ENCODE measurements around the gene GPATCH8. TPM values are rescaled to one million over a fixed set of nuclear protein-coding genes. Genes with fewer than 3 reads are reported as not detected.
A peak's percentile ranks its signal among the peaks of the same experiment; 100 is the strongest.

Gene GPATCH8
- total and polyA plus RNA-seq, 2 of the 8 experiments (the other 6 are each of a cell fraction or from before 2014, with no cell fraction given), result 20.5 to 58.1 TPM

- no peak overlapping the region for H4K8ac ChIP-seq (ENCODE audit: extremely low read depth, insufficient read depth, low read length)
- no peak overlapping the region for H2BK20ac ChIP-seq (ENCODE audit: low read length)
- no peak overlapping the region for H2AFZ ChIP-seq (ENCODE audit: low read length)
- no peak overlapping the region for H4K91ac ChIP-seq (replicated peaks; ENCODE audit: insufficient read length, low read length)
- H3K27me3 ChIP-seq (replicated peaks in 1 of 4; ENCODE audit: control insufficient read depth in 3 of 4, extremely low read depth in 1 of 4, insufficient read depth in 3 of 4, low read length in 3 of 4), result peaks cover 0 to 41% (median 16%) of the 10 kb centered on the region in 4 experiments; a peak in 5 of 7 replicates
- H3K4me3 ChIP-seq (ENCODE audit: extremely low read depth in 1 of 4, insufficient read depth in 2 of 4, low read depth in 3 of 4, low read length in 4 of 4), result 0 out of 8 replicates have a peak overlapping the region, but pooled peaks of 1 of the 4 experiments have one; percentile 24
- no peak overlapping the region for H3K4ac ChIP-seq (replicated peaks; ENCODE audit: insufficient read length, low read depth, low read length)
- peak overlapping the region in 1 of 2 experiments; percentile 53; a peak in 2 of 4 replicates for H3K4me2 ChIP-seq (ENCODE audit: insufficient read depth in 1 of 2, low read depth in 2 of 2, low read length in 2 of 2)
- H3K9me3 ChIP-seq (ENCODE audit: insufficient read depth in 2 of 2, low read depth in 1 of 2, low read length in 1 of 2), result no peaks in the 10 kb centered on the region
- TF ChIP-seq MAX (IDR thresholded peaks at IDR 0.05), result no peak
- no peak for TF ChIP-seq POLR2A (IDR thresholded peaks at IDR 0.05; ENCODE audit: control extremely low read depth in 1 of 2, low read depth in 2 of 2, low read length in 2 of 2)
- TF ChIP-seq ATF3 (IDR thresholded peaks at IDR 0.05; ENCODE audit: insufficient read depth, low read depth, low read length), result no peak
- no peak for TF ChIP-seq SP1 (IDR thresholded peaks at IDR 0.05; ENCODE audit: low read depth, low read length)
- no peak overlapping the region for H2AK5ac ChIP-seq (ENCODE audit: low read depth, low read length)
- H2BK5ac ChIP-seq (ENCODE audit: low read depth, low read length), result no peak overlapping the region
- no peak overlapping the region for H2BK15ac ChIP-seq (ENCODE audit: low read length)
- FAIRE-seq, result no peak
- H3K27ac ChIP-seq (ENCODE audit: low read depth, low read length), result no peak overlapping the region
- H3K4me1 ChIP-seq (replicated peaks in 1 of 4; ENCODE audit: control insufficient read depth in 3 of 4, insufficient read depth in 4 of 4, low read length in 3 of 4), result peaks cover 31 to 54% (median 45%) of the 10 kb centered on the region in 4 experiments
- no peak overlapping the region for H4K5ac ChIP-seq (ENCODE audit: insufficient read length, low read depth, low read length)
- no peak for DNase-seq (ENCODE audit: low read depth in 1 of 2, low spot score in 2 of 2)
- no peaks in the 10 kb centered on the region for H3K79me2 ChIP-seq (ENCODE audit: control insufficient read depth in 1 of 2, insufficient read depth in 2 of 2, low read length in 2 of 2)
- no peak overlapping the region for H3K56ac ChIP-seq (replicated peaks; ENCODE audit: insufficient read length, low read depth, low read length)
- H2BK120ac ChIP-seq (replicated peaks; ENCODE audit: low read depth, low read length), result no peak overlapping the region
- H3K79me1 ChIP-seq (ENCODE audit: low read depth, low read length), result no peaks in the 10 kb centered on the region; the same call in 1 of the 2 replicates
- peaks cover 6% of the 10 kb centered on the region for H3K23me2 ChIP-seq (ENCODE audit: low read depth, low read length)
- POLR2A ChIA-PET (ENCODE audit: partially characterized antibody), result interaction anchor here (1.1 to 14.7 kb wide), 5 partner anchors 9 to 109 kb away, joined by 3 to 219 read pairs (median 5); partner anchors contain the start of gene FZD2
- H3K18ac ChIP-seq (ENCODE audit: extremely low read depth, low read length), result no peak overlapping the region
- no peak overlapping the region for H3K9ac ChIP-seq (replicated peaks in 1 of 4; ENCODE audit: extremely low read depth in 1 of 4, low read depth in 3 of 4, low read length in 3 of 4)
- WGBS, 2 experiments (ENCODE audit: extremely low coverage in 1 of 2, insufficient coverage in 1 of 2, insufficient read length in 1 of 2, insufficient replicate concordance in 2 of 2, low coverage in 1 of 2, low lambda C conversion rate in 2 of 2, missing lambda C conversion rate in 1 of 2), result 69% methylated on average over 4 of the region's 4 CpGs; no CpG with 5 or more reads in 1 of the 2 experiments
- no peak overlapping the region; the same call in none of the 2 replicates for H2BK12ac ChIP-seq (ENCODE audit: low read depth, low read length)
- H3K36me3 ChIP-seq (ENCODE audit: control insufficient read depth in 2 of 4, insufficient read depth in 4 of 4, low read length in 3 of 4), result no peaks in the 10 kb centered on the region
- H3K14ac ChIP-seq (ENCODE audit: insufficient read length), result no peak overlapping the region
- CTCF ChIA-PET (ENCODE audit: partially characterized antibody), result interaction anchor here (0.6 to 3.1 kb wide), 10 partner anchors 10 to 147 kb away, joined by 3 to 9 read pairs (median 4); partner anchors contain the start of gene FZD2
- H3K23ac ChIP-seq (ENCODE audit: insufficient read length), result no peak overlapping the region
- H4K20me1 ChIP-seq (replicated peaks in 1 of 2; ENCODE audit: control insufficient read depth in 1 of 2, insufficient read depth in 2 of 2, low read length in 2 of 2), result no peaks in the 10 kb centered on the region
These were observed 43.7 kb upstream of the GPATCH8 start for GRCh38 chr17:44546671-44547606.

All from H1 (cell line).